SU-DHL-6 (cell line): ENCODE measurements around the gene ADCY5.

ENCODE experiments used
- EZH2phosphoT487 ChIP-seq: fragments of 200-600 bp; sonication (generic), shearing (Covaris generic); conservative IDR thresholded peaks from 2 replicates; pipeline ENCODE4 v1.6.1; 2018; ENCODE audit warnings: mild to moderate bottlenecking, antibody characterized with exemption, low read length, moderate library complexity, mixed read lengths
- TF ChIP-seq, protein P1 (sequence below): fragments of 200-600 bp; sonication (generic); IDR thresholded peaks from one replicate; pipeline ENCODE4 v1.5.1; 2017; ENCODE audit warnings: antibody characterized with exemption, mild to moderate bottlenecking, low read length, moderate library complexity; ENCODE audit not compliant: insufficient read depth, poor library complexity, severe bottlenecking

DNA sequence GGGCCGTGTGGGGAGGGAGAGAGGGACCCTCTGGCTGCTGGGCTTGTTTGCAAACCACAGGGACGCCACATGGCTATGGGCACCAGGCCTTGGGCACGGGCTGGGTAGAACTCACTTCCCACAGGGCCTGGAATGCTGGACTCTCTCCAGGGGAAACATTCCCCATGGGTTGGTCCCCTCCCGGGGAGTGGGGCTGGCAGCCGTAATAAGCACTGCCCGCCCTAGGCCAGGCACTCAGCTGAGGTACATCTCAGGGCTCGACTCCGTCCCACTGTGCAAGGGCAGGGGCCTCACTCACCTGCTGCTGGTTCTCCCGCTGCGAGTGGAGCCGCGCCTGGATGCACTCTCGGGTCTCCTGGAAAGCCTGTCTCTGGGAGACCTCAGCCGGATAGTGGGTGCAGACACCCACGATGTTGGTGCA, 96.7 kb downstream of the ADCY5 start:
- TF ChIP-seq, protein P1, sequence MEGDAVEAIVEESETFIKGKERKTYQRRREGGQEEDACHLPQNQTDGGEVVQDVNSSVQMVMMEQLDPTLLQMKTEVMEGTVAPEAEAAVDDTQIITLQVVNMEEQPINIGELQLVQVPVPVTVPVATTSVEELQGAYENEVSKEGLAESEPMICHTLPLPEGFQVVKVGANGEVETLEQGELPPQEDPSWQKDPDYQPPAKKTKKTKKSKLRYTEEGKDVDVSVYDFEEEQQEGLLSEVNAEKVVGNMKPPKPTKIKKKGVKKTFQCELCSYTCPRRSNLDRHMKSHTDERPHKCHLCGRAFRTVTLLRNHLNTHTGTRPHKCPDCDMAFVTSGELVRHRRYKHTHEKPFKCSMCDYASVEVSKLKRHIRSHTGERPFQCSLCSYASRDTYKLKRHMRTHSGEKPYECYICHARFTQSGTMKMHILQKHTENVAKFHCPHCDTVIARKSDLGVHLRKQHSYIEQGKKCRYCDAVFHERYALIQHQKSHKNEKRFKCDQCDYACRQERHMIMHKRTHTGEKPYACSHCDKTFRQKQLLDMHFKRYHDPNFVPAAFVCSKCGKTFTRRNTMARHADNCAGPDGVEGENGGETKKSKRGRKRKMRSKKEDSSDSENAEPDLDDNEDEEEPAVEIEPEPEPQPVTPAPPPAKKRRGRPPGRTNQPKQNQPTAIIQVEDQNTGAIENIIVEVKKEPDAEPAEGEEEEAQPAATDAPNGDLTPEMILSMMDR, result no peak
- TF ChIP-seq EZH2phosphoT487, result no peak
